ENCODE measurements around the gene SRGAP3.

The SRGAP3 gene

DNA sequence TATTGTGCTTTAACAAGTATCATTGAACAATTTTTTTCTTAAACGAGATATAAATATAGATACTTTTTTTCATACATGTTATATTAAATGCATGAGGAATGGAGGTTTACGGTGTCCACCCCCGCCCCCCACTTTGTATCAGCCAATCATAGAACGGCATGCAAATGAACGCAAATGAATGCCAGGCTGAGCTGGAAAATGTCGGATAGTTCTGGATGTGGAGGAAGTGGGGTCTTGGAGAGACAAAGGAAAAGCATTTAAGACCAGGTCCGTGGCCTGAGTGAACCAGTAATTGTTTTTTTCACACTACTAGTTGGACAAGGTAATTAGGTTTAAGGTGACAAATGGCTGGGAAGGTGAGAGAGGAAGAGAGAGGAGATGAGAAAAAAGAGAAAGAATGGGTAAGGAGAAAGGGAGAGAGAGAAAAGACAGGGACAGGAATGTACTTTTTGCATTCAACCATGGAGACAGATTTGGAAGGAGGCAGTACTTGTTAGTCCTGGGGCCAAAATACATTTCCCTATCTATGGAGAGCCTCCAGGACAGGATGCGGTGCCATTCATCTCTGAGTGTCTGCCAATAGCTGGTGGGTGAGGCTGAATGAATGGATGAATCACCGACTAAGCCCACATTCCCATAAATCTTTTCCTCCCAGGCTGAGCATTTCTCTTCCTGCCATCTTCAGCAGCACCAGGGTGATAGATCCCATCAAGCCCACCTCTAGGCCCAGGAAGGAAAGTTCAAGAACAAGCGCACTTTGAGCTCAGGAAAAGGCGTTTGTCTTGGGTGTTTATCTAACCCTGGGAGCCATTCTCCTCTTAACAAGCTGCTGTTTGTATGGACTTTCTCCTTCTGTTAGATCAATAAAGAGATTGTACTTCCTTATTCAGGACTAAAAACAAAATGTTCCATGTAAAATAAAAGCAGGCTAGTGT, 284.7 kb downstream of the SRGAP3 start:
- DNase-seq (ENCODE audit: low spot score): no peak

DNA sequence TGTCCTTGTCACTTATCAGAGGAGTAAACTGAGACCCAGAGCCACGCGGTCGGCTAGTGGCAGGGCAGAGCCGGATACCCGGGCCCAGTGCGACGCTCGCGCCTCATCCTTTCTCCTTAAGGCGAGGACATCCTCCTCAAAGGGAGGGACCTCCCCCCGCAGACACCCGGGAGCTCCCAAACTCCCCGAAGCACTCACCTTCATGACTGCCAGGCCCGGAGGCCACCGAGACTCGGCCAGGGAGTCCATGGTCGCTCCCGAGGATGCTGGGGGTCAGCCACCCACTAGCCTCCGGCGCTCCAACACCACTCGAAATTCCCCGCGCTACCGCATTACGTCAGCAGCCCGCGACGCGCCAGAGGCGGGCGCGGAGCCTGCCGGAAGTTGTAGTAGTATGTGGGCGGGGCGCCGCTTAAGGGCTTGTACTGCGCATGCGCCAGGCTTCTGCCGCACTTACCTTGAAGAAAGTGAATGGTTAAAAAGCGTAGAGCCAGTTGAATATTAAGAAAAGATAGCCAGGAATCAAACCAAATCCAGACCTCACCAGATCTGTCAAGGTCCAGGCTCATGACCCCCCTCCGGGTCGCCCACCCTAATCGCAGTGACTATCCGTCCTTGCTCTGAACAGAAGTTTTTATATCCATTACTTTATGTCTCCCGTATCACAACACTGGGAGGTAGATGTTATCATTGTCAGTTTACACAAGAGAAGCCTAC, 286.2 kb downstream of the SRGAP3 start, which contains the start of gene RAD18:
RAD18 (minus strand) TSS at position 336 of the 717 bp plus-strand sequence; CDS start at position 249, 87 bp downstream.
- peak; percentile 94 for DNase-seq (ENCODE audit: low spot score)

DNA sequence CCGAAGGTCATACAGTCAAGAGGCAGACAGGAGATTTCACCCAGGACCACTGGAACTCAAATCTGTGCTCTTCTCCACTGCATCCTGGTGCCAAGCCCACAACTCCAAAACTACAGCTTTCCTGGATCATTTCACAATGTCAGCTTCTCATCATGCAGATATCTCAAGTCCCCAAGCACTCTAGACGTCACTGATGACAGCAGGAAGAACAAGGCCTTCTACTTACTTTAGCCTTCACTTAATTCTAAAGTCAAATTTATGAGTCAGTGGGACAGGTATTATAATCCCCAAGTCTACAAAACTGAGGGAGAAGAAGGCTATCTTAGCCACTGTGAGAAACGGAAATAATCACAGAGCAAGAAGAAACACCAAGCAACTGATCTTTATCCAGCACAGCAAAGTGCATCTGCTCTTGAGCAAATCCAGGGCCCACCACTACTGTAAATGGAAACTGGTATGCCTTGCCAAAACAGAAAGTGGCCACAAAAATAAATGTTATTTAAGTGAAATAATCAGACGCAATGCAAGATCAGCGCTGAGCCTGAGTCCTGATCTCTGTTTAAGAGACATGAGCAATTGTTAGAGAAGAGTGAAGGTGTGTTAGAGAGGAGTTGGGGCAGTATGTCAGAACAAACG, 287.1 kb downstream of the SRGAP3 start:
- DNase-seq (ENCODE audit: low spot score): no peak

DNA sequence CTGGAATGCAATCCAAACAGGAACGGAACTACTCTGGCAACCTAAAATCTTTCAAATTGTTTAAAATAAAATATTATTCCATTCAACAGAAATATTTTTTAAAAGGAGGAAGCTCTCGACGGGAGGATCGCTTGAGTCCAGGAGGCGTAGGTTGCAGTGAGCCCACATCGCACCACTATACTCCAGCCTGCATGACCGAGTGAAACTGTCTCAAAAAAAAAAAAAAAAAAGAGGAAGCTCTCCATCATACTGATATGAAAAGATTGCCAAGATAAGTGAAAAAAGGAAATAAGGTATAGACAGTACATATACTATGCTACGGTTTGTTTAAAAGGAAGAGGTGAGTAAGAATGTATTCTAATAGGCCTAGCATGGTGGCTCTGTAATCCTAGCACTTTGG, 289.8 kb downstream of the SRGAP3 start:
- DNase-seq (ENCODE audit: low spot score): no peak

DNA sequence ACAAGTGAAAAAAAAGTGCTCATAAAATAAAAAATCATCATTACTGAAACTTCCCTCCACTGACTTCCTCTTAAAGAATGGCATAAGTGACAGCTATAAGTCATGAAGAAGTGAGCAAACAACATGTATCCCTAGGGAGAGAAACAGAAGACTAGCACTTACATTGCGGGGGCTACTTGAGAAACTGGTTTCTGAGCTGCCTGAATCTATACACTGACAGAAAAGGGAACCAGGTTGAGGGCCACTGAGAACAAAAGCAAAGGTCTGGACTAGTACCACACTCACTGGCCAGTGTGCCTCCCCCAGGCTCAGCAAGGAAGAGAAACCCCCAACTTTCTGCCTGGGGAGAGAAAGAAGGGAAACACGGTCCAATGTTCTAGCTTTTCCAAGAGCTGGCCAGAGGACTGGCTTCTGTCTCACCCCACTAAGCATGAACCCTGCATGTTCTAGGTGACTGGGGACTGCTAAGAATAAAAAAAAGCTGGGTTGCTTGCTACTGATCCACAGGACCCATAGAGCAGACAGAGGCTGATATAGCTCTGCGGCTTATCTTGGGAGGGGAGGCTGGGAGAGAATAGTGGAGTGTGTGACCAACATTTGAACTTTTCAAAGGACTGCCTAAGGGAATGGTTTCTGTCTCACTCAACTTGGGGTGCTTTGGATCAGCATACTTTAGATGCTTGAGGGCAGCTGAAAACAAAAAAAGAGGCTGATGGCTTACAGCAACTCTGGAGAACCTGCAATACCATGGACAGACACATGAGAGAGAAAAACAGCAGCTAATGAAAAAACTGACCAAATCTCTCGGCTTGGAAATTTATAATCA, 294.3 kb downstream of the SRGAP3 start:
- no peak for DNase-seq (ENCODE audit: low spot score)

DNA sequence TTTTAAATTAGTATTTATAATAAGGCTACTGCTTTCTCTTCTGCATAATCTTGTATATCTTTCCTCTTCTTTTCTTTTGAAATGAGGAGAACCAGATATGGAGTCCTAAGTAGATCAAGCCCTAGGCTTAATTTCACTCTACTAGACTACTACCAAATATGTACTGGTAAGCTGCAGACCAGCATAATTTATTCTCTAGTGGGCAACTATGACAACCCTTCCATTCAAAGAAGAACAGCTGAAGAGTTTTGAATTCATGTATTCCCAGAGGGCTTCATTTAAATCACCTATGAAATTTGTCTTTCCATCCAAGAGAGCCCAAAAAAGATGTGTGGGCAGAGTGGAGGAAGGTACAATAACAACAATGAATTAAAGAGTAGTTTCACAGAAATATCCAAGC, 296.1 kb downstream of the SRGAP3 start:
- DNase-seq (ENCODE audit: low spot score): no peak

DNA sequence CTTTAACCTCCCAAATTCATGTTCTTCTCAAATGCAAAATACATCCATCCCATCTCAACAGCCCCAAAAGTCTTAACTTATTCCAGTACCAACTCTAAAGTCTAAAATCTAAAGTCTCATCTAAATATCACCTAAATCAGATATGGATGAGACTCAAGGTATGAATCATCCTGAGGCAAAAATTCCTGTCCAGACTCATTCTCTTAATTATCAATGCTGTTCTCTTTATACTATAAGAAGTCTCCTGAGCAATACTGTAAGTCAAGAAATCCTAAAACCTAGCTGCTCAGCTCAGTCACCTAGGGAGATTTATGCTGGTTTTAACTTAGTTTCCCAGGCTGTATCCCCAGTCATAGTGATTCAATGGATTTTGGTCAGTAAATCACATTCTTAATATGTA, 297.3 kb downstream of the SRGAP3 start:
- no peak for DNase-seq (ENCODE audit: low spot score)

DNA sequence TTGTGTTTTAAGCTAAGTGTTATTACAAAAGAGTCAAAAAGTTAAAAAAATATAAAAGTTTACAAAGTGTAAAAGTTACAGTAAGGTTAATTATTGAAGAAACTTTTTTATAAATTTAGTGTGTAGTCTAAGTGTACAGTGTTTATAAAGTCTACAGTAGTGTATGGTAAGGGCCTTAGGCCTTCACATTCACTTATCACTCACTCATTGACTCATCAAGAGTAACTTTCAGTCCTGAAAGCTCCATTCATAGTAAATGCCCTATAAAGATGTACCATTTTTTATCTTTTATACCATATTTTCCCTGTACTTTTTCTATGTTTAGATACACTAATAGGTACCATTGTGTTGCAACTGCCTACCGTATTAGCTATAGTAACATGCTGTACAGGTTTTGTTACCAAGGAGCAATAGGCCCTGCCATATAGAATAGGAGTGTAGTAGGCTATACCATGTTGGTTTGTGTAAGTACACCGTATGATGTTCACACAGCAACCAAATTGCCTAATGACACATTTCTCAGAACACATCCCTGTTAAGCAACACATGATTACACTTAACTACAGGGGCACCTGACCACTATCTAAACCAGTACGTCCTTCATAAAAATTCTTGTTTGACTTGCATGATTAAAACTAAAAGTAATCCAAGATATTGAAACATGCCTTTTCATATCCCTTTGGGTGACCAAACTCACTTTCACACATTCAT, 303.4 kb downstream of the SRGAP3 start:
- DNase-seq (ENCODE audit: low spot score): no peak

DNA sequence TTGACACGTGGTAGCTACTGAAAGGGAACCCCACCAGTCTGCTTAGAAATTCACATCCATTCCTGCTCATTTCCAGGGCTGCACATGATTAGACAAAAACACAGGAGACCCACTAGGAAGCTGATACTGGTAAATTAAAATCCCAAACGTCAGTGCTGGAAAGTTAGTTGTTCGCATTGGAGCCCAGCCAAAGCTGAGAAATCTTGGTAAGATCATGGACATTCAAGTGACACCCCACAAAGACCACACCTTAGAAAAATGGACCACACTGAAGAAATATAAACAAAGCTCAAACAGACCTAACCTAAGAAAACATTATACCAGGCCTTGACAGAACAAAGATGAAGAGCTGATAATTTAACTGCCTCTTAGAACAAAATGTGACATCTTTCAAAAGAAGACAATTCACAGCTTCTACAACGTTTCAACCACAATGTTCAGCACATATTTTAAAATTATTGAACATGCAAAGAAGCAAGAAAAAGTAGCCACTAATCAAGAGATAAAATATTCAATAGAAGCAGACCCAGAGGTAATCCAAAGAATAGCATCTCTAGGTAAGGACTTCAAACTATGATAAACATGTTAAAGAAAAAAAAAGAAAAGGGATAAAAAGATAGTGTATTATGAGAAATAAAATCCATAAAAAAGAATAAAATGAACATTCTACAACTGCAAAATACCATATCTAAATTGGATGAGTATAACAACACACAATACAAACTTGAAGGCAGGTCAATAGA, 306.5 kb downstream of the SRGAP3 start:
- no peak for DNase-seq (ENCODE audit: low spot score)

DNA sequence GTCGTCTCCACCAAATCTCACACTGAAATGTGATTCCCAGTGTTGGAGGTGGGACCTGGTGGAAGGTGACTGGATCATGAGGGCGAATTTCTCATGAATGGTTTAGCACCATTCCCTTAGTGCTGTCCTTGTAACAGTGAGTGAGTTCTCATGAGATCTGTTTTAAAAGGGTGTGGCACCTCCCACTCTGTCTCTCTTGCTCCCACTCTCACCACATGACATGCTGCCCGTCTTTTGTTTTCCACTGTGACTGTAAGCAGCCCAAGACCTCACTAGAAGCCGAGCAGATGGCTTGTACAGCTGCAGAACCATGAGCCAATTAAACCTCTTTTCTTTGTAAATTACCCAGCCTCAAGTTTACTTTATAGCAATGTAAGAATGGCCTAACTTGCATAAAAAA, 307.3 kb downstream of the SRGAP3 start:
- no peak for DNase-seq (ENCODE audit: low spot score)

DNA sequence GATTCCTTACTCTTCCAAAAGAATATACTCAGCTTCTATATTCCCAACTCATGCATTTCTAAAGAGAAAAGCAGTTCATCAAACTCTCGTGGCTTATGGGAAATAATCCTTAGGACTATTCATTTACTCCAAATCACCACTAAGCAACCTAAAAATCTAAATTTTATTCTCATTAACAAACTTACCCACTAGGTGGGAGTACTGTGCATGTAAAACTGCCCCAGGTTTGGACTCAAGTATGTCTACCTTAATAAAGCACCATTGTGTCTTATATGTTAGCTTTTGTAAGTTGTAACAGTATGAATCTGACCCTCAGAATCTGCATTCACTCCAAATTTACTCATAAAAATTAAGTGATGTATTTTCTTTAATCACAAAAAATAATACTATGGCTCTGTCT, 311.4 kb downstream of the SRGAP3 start:
- DNase-seq (ENCODE audit: low spot score): no peak

DNA sequence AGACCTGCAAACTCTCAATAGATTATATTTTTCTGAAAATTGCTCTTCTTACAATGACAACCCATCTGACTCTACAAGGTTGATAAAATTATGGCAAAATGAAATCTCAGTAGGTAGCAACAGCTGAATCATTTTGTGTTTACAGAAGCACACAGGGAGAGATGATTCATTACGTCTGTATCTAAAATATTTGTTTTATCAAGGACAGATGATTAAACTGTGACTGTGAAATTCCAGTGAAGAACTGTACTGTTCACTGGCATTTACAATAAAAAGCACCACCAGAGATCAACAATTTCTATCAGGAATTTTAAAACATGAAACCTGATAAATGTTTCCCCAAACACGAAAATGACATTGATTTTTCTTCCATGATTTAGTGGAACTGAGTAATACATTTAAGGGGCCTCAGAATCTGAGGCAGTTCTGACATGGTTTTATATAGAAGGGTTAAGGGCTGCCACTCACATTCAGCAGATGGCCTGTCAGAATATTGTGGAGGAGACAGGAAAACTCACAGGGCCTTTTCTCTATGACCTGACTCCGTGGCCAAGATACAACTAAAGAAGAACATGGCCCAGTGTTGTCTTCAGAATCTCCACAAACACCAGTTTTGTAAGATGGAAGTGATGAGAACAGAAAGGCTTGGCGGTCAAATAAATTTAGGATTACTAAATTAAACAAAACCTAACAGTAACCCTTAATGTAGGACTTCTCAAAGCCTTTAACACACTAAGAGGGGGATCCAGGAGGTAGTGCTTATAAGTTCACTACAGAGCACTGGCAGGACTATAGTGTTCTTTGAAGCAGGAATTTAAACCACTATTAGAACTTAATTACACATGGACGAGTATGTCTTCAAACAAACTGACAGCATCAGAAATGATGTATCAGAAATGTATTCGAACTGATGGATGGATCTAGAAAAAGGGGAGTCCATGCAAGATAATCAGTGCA, 312.1 kb downstream of the SRGAP3 start:
- no peak for DNase-seq (ENCODE audit: low spot score)

DNA sequence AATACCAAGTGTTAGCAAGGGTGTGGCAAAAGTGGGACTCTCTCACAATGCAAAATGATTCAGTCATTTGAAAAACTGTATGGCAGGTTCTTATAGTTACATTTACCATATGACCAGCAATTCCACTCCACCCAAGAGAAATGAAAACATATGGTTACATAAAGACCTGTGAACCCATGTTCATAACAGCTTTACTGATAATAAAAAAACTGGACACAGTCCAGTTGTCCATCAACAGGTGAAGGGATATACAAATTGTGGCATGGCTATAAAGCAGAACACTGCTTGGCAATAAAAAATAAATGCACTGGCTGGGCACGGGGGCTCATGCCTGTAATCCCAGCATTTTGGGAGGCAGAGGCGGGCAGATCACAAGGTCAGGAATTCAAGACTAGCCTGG, 316.9 kb downstream of the SRGAP3 start:
- DNase-seq (ENCODE audit: low spot score): no peak

DNA sequence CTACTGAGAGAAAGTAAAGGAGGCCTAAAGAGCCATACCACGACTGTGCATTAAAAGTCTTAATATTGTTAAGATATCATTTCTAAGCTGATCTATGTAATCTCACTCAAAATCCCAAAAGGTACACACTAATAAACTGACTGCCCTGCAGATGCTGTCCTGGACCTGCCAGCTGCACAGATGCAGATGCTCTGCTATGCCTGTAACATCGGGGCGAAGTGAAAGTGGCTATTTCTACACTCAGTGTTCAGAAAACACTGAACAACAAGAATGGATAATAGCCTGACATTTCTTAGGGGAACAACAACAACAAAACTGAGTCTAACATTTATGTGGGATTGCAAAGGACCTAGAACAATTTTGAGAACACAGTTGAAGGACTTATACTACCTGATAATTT, 318.1 kb downstream of the SRGAP3 start:
- no peak for DNase-seq (ENCODE audit: low spot score)

Data from hematopoietic multipotent progenitor cell treated with erythropoietin and hydrocortisone succinate and interleukin-3 and kit ligand, for 17 days (in vitro differentiated cells).